Measurements from ENCODE around the gene S100PBP. TPM values are rescaled to one million over a fixed set of nuclear protein-coding genes. Genes with fewer than 3 reads are reported as not detected.

S100PBP gene
- total and polyA plus RNA-seq, 7 donors = 3.9 to 18.1 (median 9.7) TPM

- no peak for TF ChIP-seq CTCF (IDR thresholded peaks at IDR 0.05)
- ATAC-seq = peak; percentile 28 to 69 (median 63)
- Histone ChIP-seq H3K9me3 (no peaks in the 10 kb centered on the region), H3K27me3 (ENCODE audit: insufficient read depth in 3 of 3, low read length in 2 of 3) (no peaks in the 10 kb centered on the region), H3K27ac (peak within 1 kb of the TSS; percentile 69), H3K4me1 (peaks cover 9% of the 10 kb centered on the region), H3K36me3 (ENCODE audit: insufficient read depth in 1 of 2, low read depth in 1 of 2) (no peaks in the 10 kb centered on the region), H3K4me3 (peak within 1 kb of the TSS; percentile 63)
- WGBS, 3 donors = 2 to 4% (median 3%) methylated on average over 23 to 99 of the region's 99 CpGs
- no peak for DNase-seq
- intact Hi-C loops (cut with DNase I) = loop anchor here (1.0 to 5.0 kb wide), 4 partner anchors 43 to 218 kb away; partner anchors contain the start of genes S100PBP (in 1 of the 2) and YARS1 (in 1 of the 2)
Observed at GRCh38 chr1:32870615-32871363, 53.3 kb downstream of the S100PBP start, which contains the start of gene FNDC5. FNDC5 (minus strand) TSS chr1:32870912.

GRCh38 chr1:32871364-32872191 lies 54.1 kb downstream of the S100PBP start:
- H3K9me3 ChIP-seq = no peaks in the 10 kb centered on the region
- no peak overlapping the region for H3K27ac ChIP-seq
- no peaks in the 10 kb centered on the region for H3K27me3 ChIP-seq (ENCODE audit: insufficient read depth in 3 of 3, low read length in 2 of 3)
- WGBS, 3 donors = 42 to 54% (median 48%) methylated on average over 13 of the region's 13 CpGs
- H3K4me3 ChIP-seq = peak overlapping the region; percentile 62
- intact Hi-C loops (cut with DNase I) = loop anchor here (5.0 kb wide), 3 partner anchors 44 to 159 kb away; partner anchors contain the start of genes S100PBP (in 1 of the 2) and YARS1 (in 1 of the 2)
- no peak for DNase-seq
- no peak for TF ChIP-seq CTCF (IDR thresholded peaks at IDR 0.05)
- H3K36me3 ChIP-seq (ENCODE audit: insufficient read depth in 1 of 2, low read depth in 1 of 2) = no peaks in the 10 kb centered on the region
- peaks cover 5% of the 10 kb centered on the region for H3K4me1 ChIP-seq
- peak in 1 of 4 donors; percentile 13 for ATAC-seq

- Histone ChIP-seq H3K4me3 (peak overlapping the region; percentile 62), H3K27ac (no peak overlapping the region), H3K27me3 (ENCODE audit: insufficient read depth in 3 of 3, low read length in 2 of 3) (no peaks in the 10 kb centered on the region), H3K9me3 (no peaks in the 10 kb centered on the region), H3K4me1 (peaks cover 5% of the 10 kb centered on the region), H3K36me3 (ENCODE audit: insufficient read depth in 1 of 2, low read depth in 1 of 2) (no peaks in the 10 kb centered on the region)
- 46 to 57% (median 47%) methylated on average over 7 of the region's 7 CpGs for WGBS, 3 donors
- intact Hi-C loops (cut with DNase I) = loop anchor here (5.0 kb wide), 3 partner anchors 45 to 160 kb away; partner anchors contain the start of genes S100PBP (in 1 of the 2) and YARS1 (in 1 of the 2)
- no peak for ATAC-seq
- DNase-seq = no peak
- TF ChIP-seq CTCF (IDR thresholded peaks at IDR 0.05) = no peak
Observed at GRCh38 chr1:32872192-32872460, 54.7 kb downstream of the S100PBP start.

GRCh38 chr1:32873484-32873883 lies 56.0 kb downstream of the S100PBP start:
- no peak for DNase-seq
- Histone ChIP-seq H3K27me3 (ENCODE audit: insufficient read depth in 3 of 3, low read length in 2 of 3) (no peaks in the 10 kb centered on the region), H3K9me3 (no peaks in the 10 kb centered on the region), H3K4me1 (peaks cover 5% of the 10 kb centered on the region), H3K27ac (no peak overlapping the region), H3K4me3 (no peak overlapping the region), H3K36me3 (ENCODE audit: insufficient read depth in 1 of 2, low read depth in 1 of 2) (no peaks in the 10 kb centered on the region)
- ATAC-seq = no peak
- intact Hi-C loops (cut with DNase I) = loop anchor here (5.0 kb wide), 3 partner anchors 46 to 161 kb away; partner anchors contain the start of genes S100PBP (in 1 of the 2) and YARS1 (in 1 of the 2)
- 89 to 96% (median 92%) methylated on average over 5 of the region's 5 CpGs for WGBS, 3 donors
- no peak for TF ChIP-seq CTCF (IDR thresholded peaks at IDR 0.05)
